Keratinocyte (primary cell): ENCODE results near the gene GRAMD1B. TPM values are rescaled to one million over a fixed set of nuclear protein-coding genes. Genes with fewer than 3 reads are reported as not detected.

Source experiments
- DNase-seq: peaks from one replicate; pipeline ENCODE4 v3.0.0-alpha.2; 2011; ENCODE audit warnings: low read depth, missing footprints, low spot score
- FAIRE-seq: peaks from 2 replicates; lab custom pipeline; 2011; peaks lifted over from hg19 to GRCh38; lab: Jason Lieb, UNC
- H2AFZ ChIP-seq: 2 replicates; pipeline ENCODE4 v1.6.0; 2012; ENCODE audit warnings: low read length, control low read depth, inconsistent platforms; ENCODE audit not compliant: control insufficient read depth
- H3K27ac ChIP-seq: 2 replicates; pipeline ENCODE4 v1.5.1; 2011; ENCODE audit warnings: low read length; ENCODE audit not compliant: control insufficient read depth, insufficient read depth
- H3K27me3 ChIP-seq: 3 replicates; pipeline ENCODE4 v1.6.0; 2011; ENCODE audit warnings: low read length; ENCODE audit not compliant: control insufficient read depth, insufficient read depth; ENCODE audit errors: extremely low read depth
- H3K36me3 ChIP-seq, 2 experiments: 2 replicates in 1 of 2; 3 replicates in 1 of 2; pipeline ENCODE4 v1.5.1; 2011; ENCODE audit warnings: low read length in 2 of 2, mild to moderate bottlenecking in 1 of 2; ENCODE audit not compliant: control insufficient read depth in 2 of 2, insufficient read depth in 2 of 2; ENCODE audit errors: extremely low read depth in 1 of 2
- H3K4me1 ChIP-seq: 3 replicates; pipeline ENCODE4 v1.5.1; 2011; ENCODE audit warnings: low read length; ENCODE audit not compliant: control insufficient read depth, insufficient read depth; ENCODE audit errors: extremely low read depth
- H3K4me2 ChIP-seq: 3 replicates; pipeline ENCODE4 v1.6.0; 2011; ENCODE audit warnings: low read depth, low read length; ENCODE audit not compliant: control insufficient read depth, insufficient read depth; ENCODE audit errors: extremely low read depth
- H3K4me3 ChIP-seq, 3 experiments: fragments of 200-600 bp in 1 of 3; sonication (generic) in 1 of 3; 2 replicates in 2 of 3; 3 replicates in 1 of 3; pipeline ENCODE4 v1.5.1; 2011 to 2016; ENCODE audit warnings: low read length in 3 of 3, mild to moderate bottlenecking in 3 of 3, control low read depth in 2 of 3, inconsistent platforms in 1 of 3, low read depth in 1 of 3, mixed read lengths in 1 of 3, mixed run types in 1 of 3, moderate library complexity in 1 of 3; ENCODE audit not compliant: control insufficient read depth in 2 of 3, insufficient read depth in 2 of 3; ENCODE audit errors: extremely low read depth in 1 of 3
- H3K79me2 ChIP-seq: 2 replicates; pipeline ENCODE4 v1.6.0; 2012; ENCODE audit warnings: low read length; ENCODE audit not compliant: control insufficient read depth, insufficient read depth
- H3K9ac ChIP-seq: 3 replicates; pipeline ENCODE4 v1.6.0; 2011; ENCODE audit warnings: low read length; ENCODE audit not compliant: control insufficient read depth, insufficient read depth; ENCODE audit errors: extremely low read depth
- H3K9me1 ChIP-seq: 3 replicates; pipeline ENCODE4 v1.6.0; 2011; ENCODE audit warnings: low read length; ENCODE audit not compliant: control insufficient read depth, insufficient read depth; ENCODE audit errors: extremely low read depth
- H3K9me3 ChIP-seq: 2 replicates; pipeline ENCODE4 v1.5.1; 2012; ENCODE audit warnings: low read depth, low read length; ENCODE audit not compliant: control insufficient read depth
- H4K20me1 ChIP-seq: 3 replicates; pipeline ENCODE4 v1.6.0; 2011; ENCODE audit warnings: low read length; ENCODE audit not compliant: control insufficient read depth, insufficient read depth; ENCODE audit errors: extremely low read depth
- EZH2 ChIP-seq: IDR thresholded peaks from one replicate; pipeline ENCODE4 v1.6.1; 2012; ENCODE audit warnings: inconsistent platforms, mild to moderate bottlenecking, low read length, moderate library complexity
- dilution Hi-C: fragments of 300-500 bp; cut with MboI; formaldehyde crosslinking; loops from one replicate; pipeline ENCODE4 v1.7.0; 2020; ENCODE audit warnings: low sequenced_read_pairs; ENCODE audit not compliant: extremely low pct_ligation_motif_present
- polyA plus RNA-seq, 5 experiments: library from polyadenylated mRNA; depleted of rRNA in 3 of 5; stranded (reverse) in 3 of 5; stranded (forward) in 1 of 5; unstranded in 1 of 5; fragments of >200 nt; gene quantifications; 1 replicate in 1 of 5; 2 replicates in 3 of 5; 3 replicates in 1 of 5; pipeline versions ENCODE4 v1.2.1 to v1.2.3, GENCODE V29; 2011 to 2012; ENCODE audit warnings: missing spikeins in 2 of 5, low read depth in 1 of 5, low replicate concordance in 1 of 5
- TF ChIP-seq, protein P1 (sequence below), 3 experiments: IDR thresholded peaks in 1 of 3; conservative IDR thresholded peaks in 1 of 3; optimal IDR thresholded peaks in 1 of 3; 2 replicates in 2 of 3; 3 replicates in 1 of 3; pipeline versions ENCODE3 to v1.5.1; 2011; ENCODE audit warnings: low read length in 3 of 3, mild to moderate bottlenecking in 3 of 3, moderate library complexity in 2 of 3, control low read depth in 1 of 3, inconsistent platforms in 1 of 3; ENCODE audit not compliant: insufficient read depth in 2 of 3; ENCODE audit errors: extremely low read depth in 1 of 3

Gene GRAMD1B
- polyA plus RNA-seq, 1 donor (not counting 4 experiments of a cell fraction or from before 2014, with no cell fraction given), result 0.04 TPM

DNA sequence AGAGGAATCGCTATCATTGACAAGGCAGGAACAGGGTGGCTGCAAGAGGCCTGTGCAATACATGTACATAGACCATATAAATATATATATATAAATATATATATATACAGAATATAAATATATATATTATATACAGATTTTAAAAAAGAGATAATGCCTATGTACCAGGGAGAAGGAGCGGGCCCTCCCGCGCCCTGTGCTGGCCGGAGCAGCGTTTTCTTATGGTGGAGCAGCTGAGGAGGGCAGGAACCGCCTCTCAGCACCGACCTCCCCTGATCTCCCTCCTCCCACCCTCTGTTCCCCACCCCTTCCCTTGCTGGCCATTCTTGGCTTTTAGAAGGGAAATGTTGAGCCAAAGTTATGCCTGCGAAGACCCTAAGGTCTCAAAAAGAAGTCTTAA is 192.5 kb downstream of the GRAMD1B start:
- Histone ChIP-seq H3K27me3 (peaks cover 6% of the 10 kb centered on the region), H3K79me2 (no peaks in the 10 kb centered on the region), H3K9me1 (no peaks in the 10 kb centered on the region), H3K4me3 (no peak overlapping the region), H2AFZ (no peak overlapping the region), H4K20me1 (peaks cover 2% of the 10 kb centered on the region), H3K4me2 (no peak overlapping the region), H3K4me1 (no peaks in the 10 kb centered on the region), H3K27ac (no peak overlapping the region), H3K9ac (no peak overlapping the region), H3K9me3 (no peaks in the 10 kb centered on the region), H3K36me3 (no peaks in the 10 kb centered on the region)
- no peak for DNase-seq
- FAIRE-seq, result no peak
- dilution Hi-C loops, result no loop called here
- no peak for TF ChIP-seq EZH2
- TF ChIP-seq, protein P1, sequence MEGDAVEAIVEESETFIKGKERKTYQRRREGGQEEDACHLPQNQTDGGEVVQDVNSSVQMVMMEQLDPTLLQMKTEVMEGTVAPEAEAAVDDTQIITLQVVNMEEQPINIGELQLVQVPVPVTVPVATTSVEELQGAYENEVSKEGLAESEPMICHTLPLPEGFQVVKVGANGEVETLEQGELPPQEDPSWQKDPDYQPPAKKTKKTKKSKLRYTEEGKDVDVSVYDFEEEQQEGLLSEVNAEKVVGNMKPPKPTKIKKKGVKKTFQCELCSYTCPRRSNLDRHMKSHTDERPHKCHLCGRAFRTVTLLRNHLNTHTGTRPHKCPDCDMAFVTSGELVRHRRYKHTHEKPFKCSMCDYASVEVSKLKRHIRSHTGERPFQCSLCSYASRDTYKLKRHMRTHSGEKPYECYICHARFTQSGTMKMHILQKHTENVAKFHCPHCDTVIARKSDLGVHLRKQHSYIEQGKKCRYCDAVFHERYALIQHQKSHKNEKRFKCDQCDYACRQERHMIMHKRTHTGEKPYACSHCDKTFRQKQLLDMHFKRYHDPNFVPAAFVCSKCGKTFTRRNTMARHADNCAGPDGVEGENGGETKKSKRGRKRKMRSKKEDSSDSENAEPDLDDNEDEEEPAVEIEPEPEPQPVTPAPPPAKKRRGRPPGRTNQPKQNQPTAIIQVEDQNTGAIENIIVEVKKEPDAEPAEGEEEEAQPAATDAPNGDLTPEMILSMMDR (optimal IDR thresholded peaks at IDR 0.05 in 1 of 3, IDR thresholded peaks at IDR 0.05 in 1 of 3, conservative IDR thresholded peaks at IDR 0.05 in 1 of 3; ENCODE audit: extremely low read depth in 1 of 3, insufficient read depth in 2 of 3, low read length in 3 of 3), result no peak

DNA sequence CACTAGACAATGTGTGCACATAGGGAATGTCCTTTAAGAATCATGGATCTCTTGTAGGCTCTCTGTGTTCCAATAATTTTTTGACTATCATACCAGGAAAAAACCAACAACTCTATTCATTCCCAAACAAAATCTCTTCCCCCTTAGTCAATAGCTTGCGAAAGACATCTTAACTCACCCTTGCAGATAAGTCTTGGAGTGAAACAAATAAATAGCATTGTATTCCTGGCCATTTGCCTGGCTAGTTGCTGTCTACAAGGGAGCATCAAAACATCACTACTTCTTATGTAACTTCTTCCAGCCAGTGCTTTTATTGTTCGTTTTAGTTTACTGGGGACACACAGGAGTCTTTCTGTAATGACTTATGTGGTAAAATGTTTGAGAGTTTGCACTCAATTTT is 194.9 kb downstream of the GRAMD1B start:
- H3K4me2 ChIP-seq, result no peak overlapping the region
- no peak overlapping the region for H3K27ac ChIP-seq
- FAIRE-seq (no peak), DNase-seq (no peak)
- no peaks in the 10 kb centered on the region for H3K9me1 ChIP-seq
- peaks cover 6% of the 10 kb centered on the region for H3K27me3 ChIP-seq
- no peaks in the 10 kb centered on the region for H3K36me3 ChIP-seq
- no peaks in the 10 kb centered on the region for H3K4me1 ChIP-seq
- no peak for TF ChIP-seq EZH2
- TF ChIP-seq, protein P1 (optimal IDR thresholded peaks at IDR 0.05 in 1 of 3, IDR thresholded peaks at IDR 0.05 in 1 of 3, conservative IDR thresholded peaks at IDR 0.05 in 1 of 3; ENCODE audit: extremely low read depth in 1 of 3, insufficient read depth in 2 of 3, low read length in 3 of 3), result no peak
- H3K4me3 ChIP-seq, result no peak overlapping the region
- no peaks in the 10 kb centered on the region for H3K9me3 ChIP-seq
- H2AFZ ChIP-seq, result no peak overlapping the region
- no peaks in the 10 kb centered on the region for H3K79me2 ChIP-seq
- dilution Hi-C loops, result no loop called here
- no peak overlapping the region for H3K9ac ChIP-seq
- peaks cover 2% of the 10 kb centered on the region for H4K20me1 ChIP-seq
